HUES64 (cell line): ENCODE data around the gene GNPTAB. TPM values are rescaled to one million over a fixed set of nuclear protein-coding genes. Genes with fewer than 3 reads are reported as not detected.
"Not testable (repeated sequence)": the region's sequence is repeated elsewhere in the genome, so short reads cannot be mapped to it uniquely, and the experiment has no call there.

ENCODE experiments used
- H3K27ac ChIP-seq: 2 replicates; pipeline ENCODE4 v1.7.0; 2013; ENCODE audit warnings: low read depth, low read length, inconsistent platforms
- H3K27me3 ChIP-seq: 2 replicates; pipeline ENCODE4 v1.6.1; 2013; ENCODE audit warnings: mild to moderate bottlenecking, low read length; ENCODE audit not compliant: insufficient read depth
- H3K36me3 ChIP-seq: 2 replicates; pipeline ENCODE4 v1.6.1; 2013; ENCODE audit warnings: mild to moderate bottlenecking, low read length; ENCODE audit not compliant: insufficient read depth
- H3K4me1 ChIP-seq: 2 replicates; pipeline ENCODE4 v1.6.1; 2013; ENCODE audit warnings: mild to moderate bottlenecking, low read length, moderate library complexity; ENCODE audit not compliant: insufficient read depth
- H3K4me3 ChIP-seq: 2 replicates; pipeline ENCODE4 v1.5.1; 2013; ENCODE audit warnings: mild to moderate bottlenecking, low read length, moderate library complexity
- H3K9ac ChIP-seq: 2 replicates; pipeline ENCODE4 v1.6.1; 2013; ENCODE audit warnings: mild to moderate bottlenecking, low read depth, low read length
- H3K9me3 ChIP-seq: 2 replicates; pipeline ENCODE4 v1.6.1; 2013; ENCODE audit warnings: low read depth, low read length; ENCODE audit not compliant: insufficient read depth
- WGBS: fragments of 150-250, 120-280 bp; methylation state at CpG from one replicate; pipeline ENCODE4 v1.1.7; 2013; ENCODE audit warnings: missing lambda C conversion rate; 5-methylcytosine and 5-hydroxymethylcytosine counted together
- polyA plus RNA-seq, 2 experiments: library from polyadenylated mRNA; stranded (reverse); fragments of 50-300 nt; gene quantifications; one replicate each; pipeline ENCODE4 v1.2.3, GENCODE V29; 2013

Gene GNPTAB
- polyA plus RNA-seq (2013, experiment 1 of 2), result 14.5 TPM
- 13.4 TPM for polyA plus RNA-seq (2013, experiment 2 of 2)

DNA sequence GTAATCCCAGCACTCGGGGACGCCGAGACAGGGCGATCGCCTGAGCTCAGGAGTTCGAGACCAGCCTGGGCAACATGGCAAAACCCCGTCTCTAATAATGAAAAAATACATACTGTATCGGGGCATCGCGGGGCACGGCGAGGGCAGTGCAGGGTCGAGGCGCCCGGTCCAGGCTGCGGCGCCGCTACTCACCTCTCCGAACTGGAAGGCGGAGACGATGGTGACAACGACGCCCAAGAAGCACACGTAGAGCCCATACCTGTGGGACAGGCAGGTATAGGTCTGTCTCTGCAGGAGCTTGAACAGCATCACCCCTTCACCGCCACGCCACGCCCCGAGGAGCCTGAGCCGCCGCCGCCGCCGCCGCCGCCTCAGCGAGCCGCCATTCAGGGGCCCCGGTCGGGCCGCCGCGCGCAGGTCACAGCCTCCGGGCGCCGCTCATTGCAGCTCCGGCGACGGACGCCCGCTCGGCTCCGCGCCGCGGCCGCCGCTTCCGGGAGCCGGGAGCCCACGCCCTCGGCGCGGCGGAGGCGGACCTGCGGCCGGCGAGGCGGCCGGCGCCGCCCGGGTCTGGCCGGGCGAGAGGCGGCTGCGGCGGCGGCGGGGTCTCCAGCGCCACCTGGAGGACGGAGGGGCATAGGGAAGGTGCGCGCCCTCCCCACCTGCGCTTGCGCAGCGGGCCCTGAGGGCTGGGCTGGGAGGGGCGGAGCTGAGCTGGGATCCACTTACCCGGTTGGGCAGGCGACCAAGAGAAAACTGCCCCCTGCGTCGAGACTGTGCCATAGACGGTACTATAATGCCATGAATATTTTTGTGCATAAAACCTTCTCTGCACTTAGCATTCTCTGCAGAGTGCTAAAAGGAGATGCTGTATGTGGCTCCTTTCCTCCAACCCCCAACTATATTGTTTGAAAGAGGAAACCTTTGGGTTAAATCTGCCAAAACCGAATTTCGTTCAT, at the start of gene GNPTAB:
Gene GNPTAB, minus strand, starts transcription at position 593 of the 959 bp plus-strand sequence. Its CDS starts 284 bp downstream, at position 309.
- Histone ChIP-seq H3K9ac (peak within 1 kb of the TSS; percentile 83), H3K4me1 (peaks cover 18% of the 10 kb centered on the region), H3K9me3 (no peaks in the 10 kb centered on the region), H3K36me3 (no peaks in the 10 kb centered on the region), H3K27me3 (no peaks in the 10 kb centered on the region), H3K4me3 (peak within 1 kb of the TSS; percentile 98), H3K27ac (peak within 1 kb of the TSS; percentile 58; the same call in 1 of the 2 replicates)
- 2% methylated on average over 96 of the region's 96 CpGs for WGBS

- no peak overlapping the region for H3K27ac ChIP-seq
- no peaks in the 10 kb centered on the region for H3K36me3 ChIP-seq
- H3K4me1 ChIP-seq, result no peaks in the 10 kb centered on the region
- H3K27me3 ChIP-seq, result peaks cover 22% of the 10 kb centered on the region
- no peak overlapping the region for H3K9ac ChIP-seq
- H3K9me3 ChIP-seq, result no peaks in the 10 kb centered on the region
- peak overlapping the region; percentile 84 for H3K4me3 ChIP-seq
- WGBS, result 66% methylated on average over 7 of the region's 7 CpGs
Observed at GRCh38 chr12:101878243-101878821, 47.6 kb upstream of the GNPTAB start.

GRCh38 chr12:101877806-101878242, 47.1 kb upstream of the GNPTAB start:
- peak overlapping the region; percentile 84 for H3K4me3 ChIP-seq
- H3K27me3 ChIP-seq, result peaks cover 22% of the 10 kb centered on the region
- 3% methylated on average over 20 of the region's 24 CpGs for whole genome bisulfite sequencing
- H3K36me3 ChIP-seq, result no peaks in the 10 kb centered on the region
- peak overlapping the region; percentile 89 for H3K9ac ChIP-seq
- no peaks in the 10 kb centered on the region for H3K9me3 ChIP-seq
- H3K27ac ChIP-seq, result no peak overlapping the region
- H3K4me1 ChIP-seq, result no peaks in the 10 kb centered on the region

GRCh38 chr12:101876861-101877805, 46.4 kb upstream of the GNPTAB start, which contains the start of gene DRAM1:
DRAM1 (plus strand) TSS chr12:101877580; CDS start chr12:101877790, 210 bp downstream.
- peak within 1 kb of the TSS; percentile 84 for H3K4me3 ChIP-seq
- H3K9ac ChIP-seq, result peak within 1 kb of the TSS; percentile 89
- H3K36me3 ChIP-seq, result no peaks in the 10 kb centered on the region
- WGBS, result 6% methylated on average over 105 of the region's 105 CpGs
- no peaks in the 10 kb centered on the region for H3K4me1 ChIP-seq
- peak within 1 kb of the TSS; percentile 68; the same call in 1 of the 2 replicates for H3K27ac ChIP-seq
- H3K9me3 ChIP-seq, result no peaks in the 10 kb centered on the region
- H3K27me3 ChIP-seq, result peaks cover 22% of the 10 kb centered on the region

DNA sequence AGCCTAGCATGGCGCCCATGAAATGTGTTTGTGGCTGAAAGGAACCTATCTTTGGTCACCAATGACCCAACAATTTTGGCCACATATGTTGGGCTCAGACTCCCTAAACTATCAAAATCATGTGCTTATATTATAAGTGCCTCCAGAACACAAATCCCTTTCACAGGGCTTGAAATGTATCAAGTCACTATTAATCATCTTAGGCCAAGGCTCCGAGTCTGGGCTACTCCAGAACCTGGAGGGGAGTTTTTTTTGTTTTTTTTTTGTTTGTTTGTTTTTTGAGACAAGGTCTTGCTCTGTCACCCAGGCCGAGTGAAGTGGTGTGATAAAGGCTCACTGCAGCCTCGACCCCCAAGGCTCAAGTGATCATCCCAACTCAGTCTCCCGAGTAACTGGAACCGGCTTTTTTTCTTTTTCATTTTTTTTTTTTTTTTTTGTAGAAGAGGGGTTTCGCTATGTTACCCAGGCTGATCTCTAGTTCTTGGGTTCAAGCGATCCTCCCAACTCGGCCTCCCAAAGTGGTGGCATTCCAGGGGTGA, 45.6 kb upstream of the GNPTAB start:
- Histone ChIP-seq H3K9ac (no peak overlapping the region), H3K9me3 (no peaks in the 10 kb centered on the region), H3K4me3 (peak overlapping the region; percentile 84), H3K4me1 (no peaks in the 10 kb centered on the region), H3K27me3 (peaks cover 22% of the 10 kb centered on the region), H3K36me3 (no peaks in the 10 kb centered on the region), H3K27ac (no peak overlapping the region)
- 77% methylated on average over 7 of the region's 9 CpGs for WGBS

- Histone ChIP-seq H3K27me3 (peaks cover 22% of the 10 kb centered on the region), H3K9me3 (no peaks in the 10 kb centered on the region), H3K4me3 (no peak overlapping the region), H3K27ac (no peak overlapping the region), H3K36me3 (no peaks in the 10 kb centered on the region), H3K9ac (no peak overlapping the region), H3K4me1 (no peaks in the 10 kb centered on the region)
- 96% methylated on average over 9 of the region's 9 CpGs for WGBS
Observed at GRCh38 chr12:101875162-101875561, 44.4 kb upstream of the GNPTAB start.

GRCh38 chr12:101870925-101871324, 40.2 kb upstream of the GNPTAB start:
- Histone ChIP-seq H3K4me1 (no peaks in the 10 kb centered on the region; the same call in 1 of the 2 replicates), H3K9ac (no peak overlapping the region), H3K4me3 (no peak overlapping the region), H3K27me3 (no peaks in the 10 kb centered on the region), H3K36me3 (no peaks in the 10 kb centered on the region), H3K27ac (no peak overlapping the region), H3K9me3 (no peaks in the 10 kb centered on the region)
- WGBS, result 91% methylated on average over 1 of the region's 1 CpG

GRCh38 chr12:101867619-101868018, 36.9 kb upstream of the GNPTAB start:
- H3K27ac ChIP-seq, H3K4me1 ChIP-seq, H3K36me3 ChIP-seq, H3K27me3 ChIP-seq, H3K4me3 ChIP-seq, H3K9ac ChIP-seq, H3K9me3 ChIP-seq: not testable (repeated sequence)
- 100% methylated on average over 3 of the region's 3 CpGs for WGBS

- H3K9me3 ChIP-seq, result no peaks in the 10 kb centered on the region
- no peaks in the 10 kb centered on the region for H3K36me3 ChIP-seq
- no peaks in the 10 kb centered on the region; the same call in 1 of the 2 replicates for H3K4me1 ChIP-seq
- WGBS, result 77% methylated on average over 13 of the region's 13 CpGs
- no peaks in the 10 kb centered on the region for H3K27me3 ChIP-seq
- H3K27ac ChIP-seq, result no peak overlapping the region
- H3K4me3 ChIP-seq, result no peak overlapping the region
- H3K9ac ChIP-seq, result no peak overlapping the region
Observed at GRCh38 chr12:101866615-101867373, 36.0 kb upstream of the GNPTAB start.

DNA sequence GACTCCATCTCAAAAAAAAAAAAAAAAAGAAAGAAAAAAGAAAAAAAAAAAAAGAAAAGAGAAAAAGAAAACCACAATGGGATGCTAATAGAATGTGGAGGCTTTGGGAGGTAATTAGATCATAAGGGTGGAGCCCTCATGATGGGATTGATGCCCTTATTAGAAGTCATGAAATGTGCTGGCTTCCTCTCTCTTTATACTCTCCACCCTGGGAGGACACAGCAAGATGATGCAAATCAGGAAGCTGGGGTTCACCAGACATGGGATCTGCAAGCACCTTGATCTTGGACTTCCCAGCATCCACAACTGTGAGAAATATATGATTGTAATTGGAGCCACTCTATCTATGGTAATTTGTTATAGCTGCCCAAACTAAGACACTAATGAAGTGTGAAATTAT, 33.2 kb upstream of the GNPTAB start:
- Histone ChIP-seq H3K9ac (no peak overlapping the region), H3K36me3 (no peaks in the 10 kb centered on the region), H3K4me3 (no peak overlapping the region), H3K9me3 (no peaks in the 10 kb centered on the region), H3K4me1 (no peaks in the 10 kb centered on the region; the same call in 1 of the 2 replicates), H3K27me3 (no peaks in the 10 kb centered on the region), H3K27ac (no peak overlapping the region)
